ENCODE results near the gene TOMM34. TPM values are rescaled to one million over a fixed set of nuclear protein-coding genes. Genes with fewer than 3 reads are reported as not detected.

Gene TOMM34
- total and polyA plus RNA-seq, 2 of the 13 experiments (the other 11 are each of a cell fraction or from before 2014, with no cell fraction given): 36.2 to 52.0 TPM

DNA sequence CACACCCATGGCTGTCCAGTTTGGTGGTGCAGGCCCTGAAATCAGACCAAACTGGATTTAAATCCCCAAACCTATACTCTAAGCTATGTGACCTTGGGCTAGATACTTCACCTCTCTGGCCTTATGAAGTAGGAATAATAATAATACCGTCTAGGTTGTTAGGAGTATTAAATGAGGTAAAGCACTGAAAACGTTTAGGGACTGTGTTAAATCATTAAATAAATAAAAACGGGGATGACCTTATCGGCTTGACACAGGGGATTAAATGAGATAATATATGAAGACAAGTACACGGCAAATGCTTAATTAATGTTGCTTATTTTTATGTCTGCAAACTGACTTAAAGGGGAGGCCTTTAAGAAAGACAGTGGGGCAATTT is 5.4 kb upstream of the TOMM34 start (continued):
- TF ChIP-seq HOXA7 (CRISPR knock-in tag; IDR thresholded peaks at IDR 0.05) (no peak), NR2F1 (CRISPR knock-in tag; IDR thresholded peaks at IDR 0.05) (0 out of 4 replicates have a peak, but pooled peaks of 1 of the 2 experiments have one; percentile 18), KDM1A (CRISPR knock-in tag; IDR thresholded peaks at IDR 0.05) (peak; percentile 74; the same call in 1 of the 2 replicates), ZNF891 (CRISPR knock-in tag; IDR thresholded peaks at IDR 0.05) (no peak), CHD4 (IDR thresholded peaks at IDR 0.05; ENCODE audit: borderline replicate concordance, low read length) (peak; percentile 91), ZBTB8A (CRISPR knock-in tag; IDR thresholded peaks at IDR 0.05; ENCODE audit: borderline replicate concordance, low read depth) (0 out of 2 replicates have a peak, but pooled peaks have one; percentile 4), REPIN1 (CRISPR knock-in tag; IDR thresholded peaks at IDR 0.05; ENCODE audit: borderline replicate concordance, low read depth) (peak; percentile 90), ADNP (CRISPR knock-in tag; IDR thresholded peaks at IDR 0.05) (0 out of 2 replicates have a peak, but pooled peaks have one; percentile 51)
- TF ChIP-seq, protein P1, sequence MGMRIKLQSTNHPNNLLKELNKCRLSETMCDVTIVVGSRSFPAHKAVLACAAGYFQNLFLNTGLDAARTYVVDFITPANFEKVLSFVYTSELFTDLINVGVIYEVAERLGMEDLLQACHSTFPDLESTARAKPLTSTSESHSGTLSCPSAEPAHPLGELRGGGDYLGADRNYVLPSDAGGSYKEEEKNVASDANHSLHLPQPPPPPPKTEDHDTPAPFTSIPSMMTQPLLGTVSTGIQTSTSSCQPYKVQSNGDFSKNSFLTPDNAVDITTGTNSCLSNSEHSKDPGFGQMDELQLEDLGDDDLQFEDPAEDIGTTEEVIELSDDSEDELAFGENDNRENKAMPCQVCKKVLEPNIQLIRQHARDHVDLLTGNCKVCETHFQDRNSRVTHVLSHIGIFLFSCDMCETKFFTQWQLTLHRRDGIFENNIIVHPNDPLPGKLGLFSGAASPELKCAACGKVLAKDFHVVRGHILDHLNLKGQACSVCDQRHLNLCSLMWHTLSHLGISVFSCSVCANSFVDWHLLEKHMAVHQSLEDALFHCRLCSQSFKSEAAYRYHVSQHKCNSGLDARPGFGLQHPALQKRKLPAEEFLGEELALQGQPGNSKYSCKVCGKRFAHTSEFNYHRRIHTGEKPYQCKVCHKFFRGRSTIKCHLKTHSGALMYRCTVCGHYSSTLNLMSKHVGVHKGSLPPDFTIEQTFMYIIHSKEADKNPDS (CRISPR knock-in tag; IDR thresholded peaks at IDR 0.05): 0 out of 2 replicates have a peak, but pooled peaks have one; percentile 19
- TF ChIP-seq, protein P2, sequence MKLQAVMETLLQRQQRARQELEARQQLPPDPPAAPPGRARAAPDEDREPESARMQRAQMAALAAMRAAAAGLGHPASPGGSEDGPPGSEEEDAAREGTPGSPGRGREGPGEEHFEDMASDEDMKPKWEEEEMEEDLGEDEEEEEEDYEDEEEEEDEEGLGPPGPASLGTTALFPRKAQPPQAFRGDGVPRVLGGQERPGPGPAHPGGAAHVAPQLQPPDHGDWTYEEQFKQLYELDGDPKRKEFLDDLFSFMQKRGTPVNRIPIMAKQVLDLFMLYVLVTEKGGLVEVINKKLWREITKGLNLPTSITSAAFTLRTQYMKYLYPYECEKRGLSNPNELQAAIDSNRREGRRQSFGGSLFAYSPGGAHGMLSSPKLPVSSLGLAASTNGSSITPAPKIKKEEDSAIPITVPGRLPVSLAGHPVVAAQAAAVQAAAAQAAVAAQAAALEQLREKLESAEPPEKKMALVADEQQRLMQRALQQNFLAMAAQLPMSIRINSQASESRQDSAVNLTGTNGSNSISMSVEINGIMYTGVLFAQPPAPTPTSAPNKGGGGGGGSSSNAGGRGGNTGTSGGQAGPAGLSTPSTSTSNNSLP (IDR thresholded peaks at IDR 0.05; ENCODE audit: low read depth, low read length): peak; percentile 5; the same call in 1 of the 2 replicates
